ENCODE data around the gene TREML1.
"Not testable (repeated sequence)": the region's sequence is repeated elsewhere in the genome, so short reads cannot be mapped to it uniquely, and the experiment has no call there.

Gene TREML1

GRCh38 chr6:41122918-41123317, 31.2 kb downstream of the TREML1 start:
- TF ChIP-seq EZH2phosphoT487 (IDR thresholded peaks at IDR 0.05; ENCODE audit: borderline replicate concordance, low read length) (no peak), CTCF (IDR thresholded peaks at IDR 0.05; ENCODE audit: low read depth, low read length, poor library complexity, severe bottlenecking) (no peak)
- no peaks in the 10 kb centered on the region for H3K36me3 ChIP-seq (ENCODE audit: control insufficient read depth, low read length)
- H4K20me1 ChIP-seq (ENCODE audit: control insufficient read depth, insufficient read depth, low read depth, low read length) = no peaks in the 10 kb centered on the region
- H3K4me2 ChIP-seq (ENCODE audit: low read length) = no peak overlapping the region
- no peaks in the 10 kb centered on the region for H3K27me3 ChIP-seq (ENCODE audit: control insufficient read depth, low read length)
- H3K4me1 ChIP-seq (ENCODE audit: control insufficient read depth, low read length) = no peaks in the 10 kb centered on the region
- no peak overlapping the region for H3K4me3 ChIP-seq (ENCODE audit: low read length)
- H3K9me2 ChIP-seq (replicated peaks; ENCODE audit: control insufficient read depth, low read length) = no peaks in the 10 kb centered on the region
- no peaks in the 10 kb centered on the region for H3K9me3 ChIP-seq (ENCODE audit: control insufficient read depth, insufficient read depth, low read length)
- H3F3A ChIP-seq (ENCODE audit: control insufficient read depth, insufficient read depth) = no peaks in the 10 kb centered on the region
- H3K27ac ChIP-seq (ENCODE audit: low read depth, low read length) = no peak overlapping the region
- no peaks in the 10 kb centered on the region for H3K79me2 ChIP-seq (ENCODE audit: control insufficient read depth, low read length)

DNA sequence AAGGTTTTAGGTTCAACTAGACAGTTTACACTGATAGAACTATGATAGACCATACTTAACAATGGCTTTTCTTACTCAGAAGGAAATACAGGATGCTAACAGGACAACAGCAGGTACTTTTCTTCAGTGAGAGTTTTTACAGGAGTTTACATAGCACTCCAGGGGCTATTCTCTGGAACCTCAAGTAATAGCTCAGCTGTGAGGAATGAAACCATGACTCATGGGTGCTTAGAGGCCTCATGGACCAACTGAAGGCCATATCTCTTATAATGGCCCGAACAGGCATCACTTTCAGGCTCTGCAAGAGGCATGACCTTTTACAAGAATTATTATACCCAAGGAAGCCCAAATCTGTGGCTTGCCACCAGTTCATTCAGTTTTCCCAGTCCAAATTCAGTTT, 31.8 kb downstream of the TREML1 start:
- Histone ChIP-seq H3F3A (ENCODE audit: control insufficient read depth, insufficient read depth) (no peaks in the 10 kb centered on the region), H3K9me2 (replicated peaks; ENCODE audit: control insufficient read depth, low read length) (no peaks in the 10 kb centered on the region), H3K9me3 (ENCODE audit: control insufficient read depth, insufficient read depth, low read length) (no peaks in the 10 kb centered on the region), H3K27me3 (ENCODE audit: control insufficient read depth, low read length) (no peaks in the 10 kb centered on the region), H4K20me1 (ENCODE audit: control insufficient read depth, insufficient read depth, low read depth, low read length) (no peaks in the 10 kb centered on the region), H3K27ac (ENCODE audit: low read depth, low read length) (no peak overlapping the region), H3K4me1 (ENCODE audit: control insufficient read depth, low read length) (no peaks in the 10 kb centered on the region), H3K79me2 (ENCODE audit: control insufficient read depth, low read length) (no peaks in the 10 kb centered on the region), H3K36me3 (ENCODE audit: control insufficient read depth, low read length) (no peaks in the 10 kb centered on the region), H3K4me2 (ENCODE audit: low read length) (no peak overlapping the region), H3K4me3 (ENCODE audit: low read length) (no peak overlapping the region)
- no peak for TF ChIP-seq CTCF (IDR thresholded peaks at IDR 0.05; ENCODE audit: low read depth, low read length, poor library complexity, severe bottlenecking)
- TF ChIP-seq EZH2phosphoT487 (IDR thresholded peaks at IDR 0.05; ENCODE audit: borderline replicate concordance, low read length) = no peak

DNA sequence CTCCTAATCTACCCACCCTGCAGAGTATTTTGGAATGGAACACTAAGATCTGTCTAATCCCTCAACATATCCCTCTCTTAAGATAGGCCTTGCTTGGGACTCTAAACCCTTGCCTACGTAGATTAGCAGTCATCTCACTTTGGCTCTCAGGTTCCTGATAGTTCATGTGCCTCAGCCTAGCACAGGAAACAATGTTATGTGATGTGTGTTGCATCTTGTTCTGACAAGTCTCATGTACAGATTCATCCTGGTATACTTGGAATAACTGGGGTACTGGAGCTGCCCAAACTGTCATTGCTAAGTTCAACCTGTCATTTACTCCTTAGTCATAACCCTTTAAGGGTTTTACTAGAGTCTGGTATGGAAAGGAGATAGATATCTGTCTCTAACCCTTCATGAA, 34.1 kb downstream of the TREML1 start:
- Histone ChIP-seq H3K9me2 (replicated peaks; ENCODE audit: control insufficient read depth, low read length) (no peaks in the 10 kb centered on the region), H3K27me3 (ENCODE audit: control insufficient read depth, low read length) (no peaks in the 10 kb centered on the region), H3K9me3 (ENCODE audit: control insufficient read depth, insufficient read depth, low read length) (no peaks in the 10 kb centered on the region), H3K27ac (ENCODE audit: low read depth, low read length) (no peak overlapping the region), H3K79me2 (ENCODE audit: control insufficient read depth, low read length) (no peaks in the 10 kb centered on the region), H3K4me1 (ENCODE audit: control insufficient read depth, low read length) (no peaks in the 10 kb centered on the region), H4K20me1 (ENCODE audit: control insufficient read depth, insufficient read depth, low read depth, low read length) (no peaks in the 10 kb centered on the region), H3K4me3 (ENCODE audit: low read length) (no peak overlapping the region), H3F3A (ENCODE audit: control insufficient read depth, insufficient read depth) (no peaks in the 10 kb centered on the region), H3K4me2 (ENCODE audit: low read length) (no peak overlapping the region), H3K36me3 (ENCODE audit: control insufficient read depth, low read length) (no peaks in the 10 kb centered on the region)
- TF ChIP-seq CTCF (IDR thresholded peaks at IDR 0.05; ENCODE audit: low read depth, low read length, poor library complexity, severe bottlenecking) = no peak
- no peak for TF ChIP-seq EZH2phosphoT487 (IDR thresholded peaks at IDR 0.05; ENCODE audit: borderline replicate concordance, low read length)

GRCh38 chr6:41119508-41119907, 34.6 kb downstream of the TREML1 start:
- Histone ChIP-seq H3K4me1 (ENCODE audit: control insufficient read depth, low read length) (no peaks in the 10 kb centered on the region), H3K9me2 (replicated peaks; ENCODE audit: control insufficient read depth, low read length) (no peaks in the 10 kb centered on the region), H4K20me1 (ENCODE audit: control insufficient read depth, insufficient read depth, low read depth, low read length) (no peaks in the 10 kb centered on the region), H3K36me3 (ENCODE audit: control insufficient read depth, low read length) (no peaks in the 10 kb centered on the region), H3K4me2 (ENCODE audit: low read length) (no peak overlapping the region), H3F3A (ENCODE audit: control insufficient read depth, insufficient read depth) (no peaks in the 10 kb centered on the region), H3K4me3 (ENCODE audit: low read length) (no peak overlapping the region), H3K79me2 (ENCODE audit: control insufficient read depth, low read length) (no peaks in the 10 kb centered on the region), H3K27me3 (ENCODE audit: control insufficient read depth, low read length) (no peaks in the 10 kb centered on the region), H3K9me3 (ENCODE audit: control insufficient read depth, insufficient read depth, low read length) (no peaks in the 10 kb centered on the region), H3K27ac (ENCODE audit: low read depth, low read length) (no peak overlapping the region)
- TF ChIP-seq EZH2phosphoT487 (IDR thresholded peaks at IDR 0.05; ENCODE audit: borderline replicate concordance, low read length) (no peak), CTCF (IDR thresholded peaks at IDR 0.05; ENCODE audit: low read depth, low read length, poor library complexity, severe bottlenecking) (no peak)

GRCh38 chr6:41115027-41115426, 39.1 kb downstream of the TREML1 start:
- not testable (repeated sequence) for H3K79me2 ChIP-seq (ENCODE audit: control insufficient read depth, low read length); H3K4me2 ChIP-seq (ENCODE audit: low read length)

More at GRCh38 chr6:41115027-41115426, 39.1 kb downstream of the TREML1 start:
- not testable (repeated sequence) for H3K36me3 ChIP-seq (ENCODE audit: control insufficient read depth, low read length); H3K27me3 ChIP-seq (ENCODE audit: control insufficient read depth, low read length); H3K4me1 ChIP-seq (ENCODE audit: control insufficient read depth, low read length); H3K4me3 ChIP-seq (ENCODE audit: low read length); H3K9me3 ChIP-seq (ENCODE audit: control insufficient read depth, insufficient read depth, low read length); H4K20me1 ChIP-seq (ENCODE audit: control insufficient read depth, insufficient read depth, low read depth, low read length); H3F3A ChIP-seq (ENCODE audit: control insufficient read depth, insufficient read depth); H3K9me2 ChIP-seq (replicated peaks; ENCODE audit: control insufficient read depth, low read length); H3K27ac ChIP-seq (ENCODE audit: low read depth, low read length)
